Naive thymus-derived CD4-positive, alpha-beta T cell (primary cell): ENCODE measurements around the gene MYO10. TPM values are rescaled to one million over a fixed set of nuclear protein-coding genes. Genes with fewer than 3 reads are reported as not detected.

Experiments
- ATAC-seq: fragments of 150-1000 bp; cut with Tn5 transposase; 2 replicates; pipeline ENCODE4 v1.10.0; 2021; ENCODE audit warnings: mild to moderate bottlenecking, moderate library complexity
- CTCF ChIA-PET: fragments of 350-600 bp; sonication (Branson Sonifier 250); formaldehyde crosslinking; loops from one replicate; lab custom pipeline; 2021; ENCODE audit warnings: antibody characterized with exemption; lab: Charles Lee
- POLR2A ChIA-PET: fragments of 350-600 bp; sonication (Branson Sonifier 250); formaldehyde crosslinking; loops from one replicate; lab custom pipeline; 2021; ENCODE audit warnings: antibody characterized with exemption, inconsistent platforms; lab: Charles Lee
- DNase-seq, 9 donors: peaks; one replicate each; pipeline versions ENCODE4 v3.0.0 to v3.0.0-alpha.2; 2020 to 2022; ENCODE audit warnings: mixed read lengths in 1 of 9
- H3K27ac ChIP-seq: one replicate; pipeline ENCODE4 v1.7.0; 2013; ENCODE audit warnings: mild to moderate bottlenecking, low read depth, low read length, moderate library complexity
- H3K27me3 ChIP-seq, 2 donors: one replicate each; pipeline ENCODE4 v1.7.0; 2013; ENCODE audit warnings: low read length in 2 of 2, mild to moderate bottlenecking in 2 of 2, moderate library complexity in 2 of 2; ENCODE audit not compliant: control insufficient read depth in 2 of 2, insufficient read depth in 2 of 2
- H3K36me3 ChIP-seq, 3 experiments: 1 replicate in 2 of 3; 2 replicates in 1 of 3; pipeline ENCODE4 v1.7.0; 2013; ENCODE audit warnings: low read length in 3 of 3, mild to moderate bottlenecking in 3 of 3, moderate library complexity in 1 of 3; ENCODE audit not compliant: insufficient read depth in 3 of 3, control insufficient read depth in 2 of 3
- H3K4me1 ChIP-seq, 2 donors: one replicate each; pipeline ENCODE4 v1.7.0; 2013; ENCODE audit warnings: low read length in 2 of 2, mild to moderate bottlenecking in 2 of 2, moderate library complexity in 1 of 2; ENCODE audit not compliant: control insufficient read depth in 2 of 2, insufficient read depth in 2 of 2
- H3K4me3 ChIP-seq: 2 replicates; pipeline ENCODE4 v1.7.0; 2013; ENCODE audit warnings: mild to moderate bottlenecking, low read length
- H3K9me3 ChIP-seq, 3 experiments: 1 replicate in 2 of 3; 2 replicates in 1 of 3; pipeline ENCODE4 v1.7.0; 2013; ENCODE audit warnings: low read length in 3 of 3; ENCODE audit not compliant: control insufficient read depth in 2 of 3
- H3K27ac Mint-ChIP-seq, 9 donors: one replicate each; pipeline ENCODE4 v1.8.0; 2020 to 2022; ENCODE audit warnings: mixed read lengths in 9 of 9, mild to moderate bottlenecking in 8 of 9, moderate library complexity in 5 of 9, inconsistent platforms in 2 of 9
- H3K27me3 Mint-ChIP-seq, 5 donors: one replicate each; pipeline ENCODE4 v1.8.0; 2021 to 2022; ENCODE audit warnings: mixed read lengths in 5 of 5, mild to moderate bottlenecking in 1 of 5
- H3K36me3 Mint-ChIP-seq, 5 donors: one replicate each; pipeline ENCODE4 v1.8.0; 2020 to 2022; ENCODE audit warnings: mixed read lengths in 5 of 5, mild to moderate bottlenecking in 3 of 5, inconsistent platforms in 1 of 5
- H3K4me1 Mint-ChIP-seq, 7 donors: one replicate each; pipeline ENCODE4 v1.8.0; 2020 to 2022; ENCODE audit warnings: mixed read lengths in 7 of 7, mild to moderate bottlenecking in 3 of 7, inconsistent platforms in 1 of 7
- H3K4me3 Mint-ChIP-seq, 10 donors: one replicate each; pipeline ENCODE4 v1.8.0; 2020 to 2022; ENCODE audit warnings: mild to moderate bottlenecking in 10 of 10, mixed read lengths in 10 of 10, moderate library complexity in 6 of 10, inconsistent platforms in 2 of 10
- H3K9me3 Mint-ChIP-seq, 11 donors: one replicate each; pipeline ENCODE4 v1.8.0; 2020 to 2022; ENCODE audit warnings: mixed read lengths in 11 of 11, mild to moderate bottlenecking in 4 of 11, inconsistent platforms in 1 of 11, moderate library complexity in 1 of 11
- intact Hi-C, 2 donors: fragments of 100-400 bp; cut with micrococcal nuclease; formaldehyde crosslinking; loops; one replicate each; pipeline ENCODE4 v1.15.1; 2023
- polyA plus RNA-seq, 2 donors: library from polyadenylated mRNA; unstranded; fragments of 300-500 nt; fragmentation: Illumina TruSeq; gene quantifications; one replicate each; pipeline ENCODE4 v1.2.3, GENCODE V29; 2021
- total RNA-seq, 6 experiments: library from RNA in 5 of 6; stranded (reverse) in 5 of 6; gene quantifications; 1 replicate in 5 of 6; 2 replicates in 1 of 6; pipeline ENCODE4 v1.2.3 and lab custom pipeline; 2021 to 2026

The MYO10 gene
- total and polyA plus RNA-seq, 7 experiments from 2014 or later, result 0.02 to 1.0 TPM; not detected in 5

- no peak for DNase-seq
- Mint-ChIP-seq H3K27me3 (no peaks in the 10 kb centered on the region), H3K9me3 (peaks cover 0 to 7% (median 0%) of the 10 kb centered on the region in 11 donors), H3K27ac (no peak overlapping the region), H3K36me3 (no peaks in the 10 kb centered on the region), H3K4me3 (no peak overlapping the region), H3K4me1 (no peaks in the 10 kb centered on the region)
- no peak overlapping the region for H3K4me3 ChIP-seq
- H3K27ac ChIP-seq, result no peak overlapping the region
- H3K9me3 ChIP-seq, result no peaks in the 10 kb centered on the region
- CTCF ChIA-PET, result no interaction called here
- no peaks in the 10 kb centered on the region for H3K27me3 ChIP-seq
- no peaks in the 10 kb centered on the region for H3K36me3 ChIP-seq
- ATAC-seq, result no peak
- H3K4me1 ChIP-seq, result no peaks in the 10 kb centered on the region
- intact Hi-C loops, result no loop called here
- POLR2A ChIA-PET, result no interaction called here
These were observed 27.7 kb upstream of the MYO10 start for GRCh38 chr5:16963821-16964220.

- intact Hi-C loops, result no loop called here
- no peak overlapping the region for H3K4me3 ChIP-seq
- H3K36me3 ChIP-seq, result no peaks in the 10 kb centered on the region
- DNase-seq, result no peak
- ChIA-PET CTCF (no interaction called here), POLR2A (no interaction called here)
- no peak overlapping the region for H3K27ac Mint-ChIP-seq
- H3K9me3 Mint-ChIP-seq, result peaks cover 0 to 7% (median 2%) of the 10 kb centered on the region in 11 donors
- H3K9me3 ChIP-seq, result no peaks in the 10 kb centered on the region
- H3K27ac ChIP-seq, result no peak overlapping the region
- no peaks in the 10 kb centered on the region for H3K4me1 Mint-ChIP-seq
- H3K4me1 ChIP-seq, result no peaks in the 10 kb centered on the region
- no peaks in the 10 kb centered on the region for H3K36me3 Mint-ChIP-seq
- ATAC-seq, result no peak
- no peaks in the 10 kb centered on the region for H3K27me3 Mint-ChIP-seq
- no peaks in the 10 kb centered on the region for H3K27me3 ChIP-seq
- no peak overlapping the region for H3K4me3 Mint-ChIP-seq
These were observed 25.0 kb upstream of the MYO10 start for GRCh38 chr5:16961131-16961530.

- H3K4me3 ChIP-seq, result no peak overlapping the region
- no peaks in the 10 kb centered on the region for H3K4me1 ChIP-seq
- intact Hi-C loops, result no loop called here
- Mint-ChIP-seq H3K27me3 (peaks cover 0 to 7% (median 5%) of the 10 kb centered on the region in 5 donors), H3K9me3 (peaks cover 0 to 5% (median 2%) of the 10 kb centered on the region in 11 donors), H3K4me1 (no peaks in the 10 kb centered on the region), H3K36me3 (no peaks in the 10 kb centered on the region), H3K4me3 (no peak overlapping the region), H3K27ac (no peak overlapping the region)
- H3K27ac ChIP-seq, result no peak overlapping the region
- ATAC-seq, result no peak
- POLR2A ChIA-PET, result no interaction called here
- no peak for DNase-seq
- CTCF ChIA-PET, result no interaction called here
- H3K9me3 ChIP-seq, result no peaks in the 10 kb centered on the region
- no peaks in the 10 kb centered on the region for H3K27me3 ChIP-seq
- H3K36me3 ChIP-seq, result no peaks in the 10 kb centered on the region
These were observed 21.5 kb upstream of the MYO10 start for GRCh38 chr5:16957304-16958196.

- ChIA-PET CTCF (no interaction called here), POLR2A (no interaction called here)
- Mint-ChIP-seq H3K27me3 (peaks cover 0 to 14% (median 7%) of the 10 kb centered on the region in 5 donors), H3K9me3 (peaks cover 0 to 13% (median 3%) of the 10 kb centered on the region in 11 donors), H3K4me3 (no peak overlapping the region), H3K36me3 (no peaks in the 10 kb centered on the region), H3K27ac (no peak overlapping the region), H3K4me1 (peaks cover 0 to 3% (median 0%) of the 10 kb centered on the region in 7 donors)
- DNase-seq, result no peak
- ATAC-seq, result no peak
- Histone ChIP-seq H3K9me3 (no peaks in the 10 kb centered on the region), H3K4me3 (no peak overlapping the region), H3K4me1 (no peaks in the 10 kb centered on the region), H3K27ac (no peak overlapping the region), H3K36me3 (no peaks in the 10 kb centered on the region), H3K27me3 (no peaks in the 10 kb centered on the region)
- intact Hi-C loops, result no loop called here
These were observed 17.6 kb upstream of the MYO10 start for GRCh38 chr5:16953729-16954128.

GRCh38 chr5:16952968-16953671, 17.0 kb upstream of the MYO10 start:
- Histone ChIP-seq H3K9me3 (no peaks in the 10 kb centered on the region), H3K4me3 (no peak overlapping the region), H3K36me3 (no peaks in the 10 kb centered on the region), H3K4me1 (no peaks in the 10 kb centered on the region), H3K27ac (no peak overlapping the region), H3K27me3 (no peaks in the 10 kb centered on the region)
- H3K4me3 Mint-ChIP-seq, result no peak overlapping the region
- ChIA-PET POLR2A (no interaction called here), CTCF (interaction anchor here (0.5 kb wide), 1 partner anchor 106 kb away, joined by 4 read pairs; no protein-coding TSS in a partner anchor)
- intact Hi-C loops, result no loop called here
- peaks cover 0 to 18% (median 7%) of the 10 kb centered on the region in 11 donors for H3K9me3 Mint-ChIP-seq
- DNase-seq (no peak), ATAC-seq (no peak)
- H3K27ac Mint-ChIP-seq, result no peak overlapping the region
- peaks cover 0 to 3% (median 0%) of the 10 kb centered on the region in 7 donors for H3K4me1 Mint-ChIP-seq
- H3K36me3 Mint-ChIP-seq, result peaks cover 0 to 2% (median 0%) of the 10 kb centered on the region in 5 donors
- H3K27me3 Mint-ChIP-seq, result peaks cover 0 to 14% (median 7%) of the 10 kb centered on the region in 5 donors

GRCh38 chr5:16946725-16947124, 10.6 kb upstream of the MYO10 start:
- ChIA-PET POLR2A (no interaction called here), CTCF (no interaction called here)
- intact Hi-C loops, result no loop called here

More at GRCh38 chr5:16946725-16947124, 10.6 kb upstream of the MYO10 start:
- no peak for ATAC-seq
- no peaks in the 10 kb centered on the region for H3K27me3 ChIP-seq
- Mint-ChIP-seq H3K9me3 (peaks cover 6 to 46% (median 18%) of the 10 kb centered on the region in 11 donors), H3K4me3 (no peak overlapping the region), H3K4me1 (peaks cover 0 to 3% (median 0%) of the 10 kb centered on the region in 7 donors), H3K27ac (no peak overlapping the region), H3K36me3 (peaks cover 0 to 4% (median 2%) of the 10 kb centered on the region in 5 donors), H3K27me3 (peaks cover 0 to 20% (median 3%) of the 10 kb centered on the region in 5 donors)
- no peak overlapping the region for H3K27ac ChIP-seq
- no peaks in the 10 kb centered on the region for H3K36me3 ChIP-seq
- DNase-seq, result no peak
- H3K4me3 ChIP-seq, result no peak overlapping the region
- H3K4me1 ChIP-seq, result no peaks in the 10 kb centered on the region
- no peaks in the 10 kb centered on the region for H3K9me3 ChIP-seq
